Fibroblast of lung (primary cell): ENCODE data around the gene FASLG. TPM values are rescaled to one million over a fixed set of nuclear protein-coding genes. Genes with fewer than 3 reads are reported as not detected.

ENCODE experiments used
- DNase-seq, 2 donors: peaks; one replicate each; pipeline versions ENCODE4 v3.0.0 to v3.0.0-alpha.2; 2010; ENCODE audit warnings: low read depth in 2 of 2
- H2AFZ ChIP-seq: 2 replicates; pipeline ENCODE4 v1.5.1; 2012; ENCODE audit warnings: low read length, control low read depth, inconsistent platforms
- H3K27ac ChIP-seq: 2 replicates; pipeline ENCODE4 v1.5.1; 2011; ENCODE audit warnings: low read length, control low read depth; ENCODE audit not compliant: insufficient read depth
- H3K27me3 ChIP-seq: 2 replicates; pipeline ENCODE4 v1.5.1; 2011; ENCODE audit warnings: mild to moderate bottlenecking, low read length; ENCODE audit not compliant: control insufficient read depth, insufficient read depth
- H3K36me3 ChIP-seq: 2 replicates; pipeline ENCODE4 v1.5.1; 2011; ENCODE audit warnings: low read length; ENCODE audit not compliant: control insufficient read depth, insufficient read depth
- H3K4me1 ChIP-seq: 2 replicates; pipeline ENCODE4 v1.5.1; 2011; ENCODE audit warnings: low read length; ENCODE audit not compliant: control insufficient read depth, insufficient read depth; ENCODE audit errors: extremely low read depth
- H3K4me2 ChIP-seq: 2 replicates; pipeline ENCODE4 v1.5.1; 2011; ENCODE audit warnings: low read length, control low read depth; ENCODE audit not compliant: insufficient read depth; ENCODE audit errors: extremely low read depth
- H3K4me3 ChIP-seq, 4 experiments: fragments of 200-600 bp in 1 of 4; sonication (generic) in 1 of 4; replicated peaks in 1 of 4; 2 replicates each; pipeline ENCODE4 v1.5.1; 2011 to 2016; ENCODE audit warnings: low read length in 4 of 4, low read depth in 3 of 4, mild to moderate bottlenecking in 3 of 4, control low read depth in 2 of 4, inconsistent platforms in 1 of 4, mixed read lengths in 1 of 4; ENCODE audit not compliant: insufficient read depth in 1 of 4; ENCODE audit errors: control extremely low read depth in 1 of 4
- H3K79me2 ChIP-seq: 2 replicates; pipeline ENCODE4 v1.5.1; 2012; ENCODE audit warnings: mild to moderate bottlenecking, low read length, inconsistent platforms; ENCODE audit not compliant: control insufficient read depth, insufficient read depth
- H3K9ac ChIP-seq: 2 replicates; pipeline ENCODE4 v1.5.1; 2011; ENCODE audit warnings: mild to moderate bottlenecking, low read length, control low read depth; ENCODE audit not compliant: insufficient read depth
- H3K9me3 ChIP-seq: 2 replicates; pipeline ENCODE4 v1.5.1; 2012; ENCODE audit warnings: low read depth, low read length; ENCODE audit not compliant: control insufficient read depth, insufficient read depth
- H4K20me1 ChIP-seq: 2 replicates; pipeline ENCODE4 v1.5.1; 2011; ENCODE audit warnings: low read length; ENCODE audit not compliant: control insufficient read depth, insufficient read depth; ENCODE audit errors: extremely low read depth
- EZH2 ChIP-seq: IDR thresholded peaks from 2 replicates; pipeline ENCODE4 v1.5.1; 2012; ENCODE audit warnings: low read length, control low read depth, mild to moderate bottlenecking; ENCODE audit errors: missing control alignments
- polyA plus RNA-seq, 2 donors: library from polyadenylated mRNA; depleted of rRNA in 1 of 2; stranded (reverse) in 1 of 2; unstranded in 1 of 2; fragments of >200 nt; gene quantifications; 2 replicates each; pipeline ENCODE4 v1.2.1, GENCODE V29; 2011 to 2012; ENCODE audit warnings: missing spikeins in 1 of 2
- total RNA-seq: library from RNA; depleted of rRNA; stranded (reverse); fragments of >200 nt; gene quantifications from 2 replicates; pipeline ENCODE4 v1.2.1, GENCODE V29; 2014
- TF ChIP-seq, protein P1 (sequence below), 2 donors: IDR thresholded peaks in 1 of 2; conservative IDR thresholded peaks in 1 of 2; 1 replicate in 1 of 2; 2 replicates in 1 of 2; pipeline ENCODE4 v1.5.1; 2011 to 2012; ENCODE audit warnings: low read length in 2 of 2, control low read depth in 1 of 2, inconsistent platforms in 1 of 2, low read depth in 1 of 2, mild to moderate bottlenecking in 1 of 2

The FASLG gene
- total and polyA plus RNA-seq, 2 donors (not counting 1 experiment from before 2014, with no cell fraction given): not detected

DNA sequence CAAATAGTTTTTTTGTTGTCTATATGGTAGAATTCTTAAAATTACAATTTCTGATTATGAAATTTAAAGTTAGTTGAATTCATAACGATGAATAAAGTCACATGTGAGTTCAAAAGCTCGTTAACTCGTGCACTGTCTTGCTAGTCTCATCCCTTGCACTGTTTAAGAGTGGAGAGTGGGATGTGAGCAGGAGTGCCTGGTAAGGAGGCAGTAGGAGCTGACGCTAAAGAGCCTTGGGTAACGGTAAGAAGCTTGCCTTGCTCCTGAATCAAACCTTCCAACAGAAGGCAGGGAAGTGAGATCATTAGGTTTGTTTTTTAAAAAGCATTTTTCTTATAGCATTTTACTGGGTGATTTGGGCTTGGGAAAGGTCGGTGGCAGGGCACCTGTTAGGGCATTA is 2.3 kb upstream of the FASLG start:
- H3K27ac ChIP-seq: no peak overlapping the region
- H2AFZ ChIP-seq: no peak overlapping the region
- no peak for DNase-seq
- H4K20me1 ChIP-seq: no peaks in the 10 kb centered on the region
- no peaks in the 10 kb centered on the region for H3K4me1 ChIP-seq
- no peaks in the 10 kb centered on the region for H3K79me2 ChIP-seq
- no peaks in the 10 kb centered on the region for H3K36me3 ChIP-seq
- no peaks in the 10 kb centered on the region for H3K27me3 ChIP-seq
- no peak overlapping the region for H3K4me3 ChIP-seq
- no peak overlapping the region for H3K4me2 ChIP-seq
- H3K9ac ChIP-seq: no peak overlapping the region
- no peak for TF ChIP-seq EZH2
- TF ChIP-seq, protein P1, sequence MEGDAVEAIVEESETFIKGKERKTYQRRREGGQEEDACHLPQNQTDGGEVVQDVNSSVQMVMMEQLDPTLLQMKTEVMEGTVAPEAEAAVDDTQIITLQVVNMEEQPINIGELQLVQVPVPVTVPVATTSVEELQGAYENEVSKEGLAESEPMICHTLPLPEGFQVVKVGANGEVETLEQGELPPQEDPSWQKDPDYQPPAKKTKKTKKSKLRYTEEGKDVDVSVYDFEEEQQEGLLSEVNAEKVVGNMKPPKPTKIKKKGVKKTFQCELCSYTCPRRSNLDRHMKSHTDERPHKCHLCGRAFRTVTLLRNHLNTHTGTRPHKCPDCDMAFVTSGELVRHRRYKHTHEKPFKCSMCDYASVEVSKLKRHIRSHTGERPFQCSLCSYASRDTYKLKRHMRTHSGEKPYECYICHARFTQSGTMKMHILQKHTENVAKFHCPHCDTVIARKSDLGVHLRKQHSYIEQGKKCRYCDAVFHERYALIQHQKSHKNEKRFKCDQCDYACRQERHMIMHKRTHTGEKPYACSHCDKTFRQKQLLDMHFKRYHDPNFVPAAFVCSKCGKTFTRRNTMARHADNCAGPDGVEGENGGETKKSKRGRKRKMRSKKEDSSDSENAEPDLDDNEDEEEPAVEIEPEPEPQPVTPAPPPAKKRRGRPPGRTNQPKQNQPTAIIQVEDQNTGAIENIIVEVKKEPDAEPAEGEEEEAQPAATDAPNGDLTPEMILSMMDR (conservative IDR thresholded peaks at IDR 0.05 in 1 of 2, IDR thresholded peaks at IDR 0.05 in 1 of 2; ENCODE audit: low read depth in 1 of 2, low read length in 2 of 2): no peak
- H3K9me3 ChIP-seq: no peaks in the 10 kb centered on the region

DNA sequence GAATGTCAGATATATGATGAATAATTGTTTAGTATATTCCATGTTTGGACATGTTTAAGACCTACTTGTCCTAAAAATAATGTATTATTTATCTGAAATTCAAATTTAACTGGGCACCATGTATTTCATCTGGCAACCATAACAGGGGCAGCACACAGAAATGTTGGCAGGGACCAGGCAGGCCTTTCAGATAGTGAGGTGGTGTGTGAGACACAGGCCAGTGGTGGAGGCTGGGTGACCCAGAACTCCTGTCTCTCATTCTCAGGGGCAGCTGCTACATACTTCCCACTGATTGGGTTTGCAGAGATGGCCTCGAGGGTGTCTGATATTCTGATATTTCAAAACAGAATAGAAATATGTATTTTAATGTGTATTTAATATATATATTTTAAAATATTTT is 1.3 kb upstream of the FASLG start:
- Histone ChIP-seq H3K4me1 (no peaks in the 10 kb centered on the region), H2AFZ (no peak overlapping the region), H3K79me2 (no peaks in the 10 kb centered on the region), H3K9me3 (no peaks in the 10 kb centered on the region), H3K4me3 (no peak overlapping the region), H3K27ac (no peak overlapping the region), H3K36me3 (no peaks in the 10 kb centered on the region), H3K27me3 (no peaks in the 10 kb centered on the region), H4K20me1 (no peaks in the 10 kb centered on the region), H3K4me2 (no peak overlapping the region), H3K9ac (no peak overlapping the region)
- TF ChIP-seq EZH2: no peak
- TF ChIP-seq, protein P1 (conservative IDR thresholded peaks at IDR 0.05 in 1 of 2, IDR thresholded peaks at IDR 0.05 in 1 of 2; ENCODE audit: low read depth in 1 of 2, low read length in 2 of 2): no peak
- no peak for DNase-seq

DNA sequence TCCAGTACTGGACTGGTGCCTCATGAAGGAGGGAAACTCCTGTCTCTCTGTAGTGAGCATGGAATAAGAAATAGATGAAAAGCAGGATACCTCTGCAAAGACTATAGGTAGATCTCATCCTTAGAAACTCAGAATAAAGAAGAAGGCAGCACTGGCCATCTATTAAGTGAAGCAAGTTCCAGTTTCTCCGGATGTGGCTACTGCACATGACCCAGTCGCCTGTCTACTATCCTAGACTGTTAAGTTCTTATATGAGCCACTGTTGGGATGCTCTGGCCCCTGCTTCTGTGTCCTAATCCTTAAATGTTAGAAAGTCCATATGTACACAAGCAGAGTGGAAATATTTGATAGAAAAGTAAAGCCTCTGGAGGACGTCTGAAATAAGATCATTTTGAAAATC is 2.2 kb downstream of the FASLG start:
- no peaks in the 10 kb centered on the region for H3K79me2 ChIP-seq
- no peak overlapping the region for H2AFZ ChIP-seq
- H3K4me2 ChIP-seq: no peak overlapping the region
- no peaks in the 10 kb centered on the region for H3K4me1 ChIP-seq
- no peaks in the 10 kb centered on the region for H3K9me3 ChIP-seq
- H3K9ac ChIP-seq: no peak overlapping the region
- no peaks in the 10 kb centered on the region for H3K36me3 ChIP-seq
- no peaks in the 10 kb centered on the region for H4K20me1 ChIP-seq
- no peak overlapping the region for H3K4me3 ChIP-seq
- no peak for TF ChIP-seq EZH2
- TF ChIP-seq, protein P1 (conservative IDR thresholded peaks at IDR 0.05 in 1 of 2, IDR thresholded peaks at IDR 0.05 in 1 of 2; ENCODE audit: low read depth in 1 of 2, low read length in 2 of 2): no peak
- H3K27ac ChIP-seq: no peak overlapping the region
- H3K27me3 ChIP-seq: no peaks in the 10 kb centered on the region
- DNase-seq: no peak
